GM12873 (cell line): Measurements from ENCODE around the gene SLC16A2.
A peak's percentile ranks its signal among the peaks of the same experiment; 100 is the strongest.

Experiments
- TF ChIP-seq, protein P1 (sequence below): IDR thresholded peaks from 2 replicates; pipeline ENCODE4 v1.5.1; 2012; ENCODE audit warnings: low read depth, mild to moderate bottlenecking, moderate library complexity, low read length, control low read depth; ENCODE audit not compliant: insufficient read depth; ENCODE audit errors: missing control alignments

SLC16A2 gene

GRCh38 chrX:74453178-74453577, 31.9 kb downstream of the SLC16A2 start:
- TF ChIP-seq, protein P1, sequence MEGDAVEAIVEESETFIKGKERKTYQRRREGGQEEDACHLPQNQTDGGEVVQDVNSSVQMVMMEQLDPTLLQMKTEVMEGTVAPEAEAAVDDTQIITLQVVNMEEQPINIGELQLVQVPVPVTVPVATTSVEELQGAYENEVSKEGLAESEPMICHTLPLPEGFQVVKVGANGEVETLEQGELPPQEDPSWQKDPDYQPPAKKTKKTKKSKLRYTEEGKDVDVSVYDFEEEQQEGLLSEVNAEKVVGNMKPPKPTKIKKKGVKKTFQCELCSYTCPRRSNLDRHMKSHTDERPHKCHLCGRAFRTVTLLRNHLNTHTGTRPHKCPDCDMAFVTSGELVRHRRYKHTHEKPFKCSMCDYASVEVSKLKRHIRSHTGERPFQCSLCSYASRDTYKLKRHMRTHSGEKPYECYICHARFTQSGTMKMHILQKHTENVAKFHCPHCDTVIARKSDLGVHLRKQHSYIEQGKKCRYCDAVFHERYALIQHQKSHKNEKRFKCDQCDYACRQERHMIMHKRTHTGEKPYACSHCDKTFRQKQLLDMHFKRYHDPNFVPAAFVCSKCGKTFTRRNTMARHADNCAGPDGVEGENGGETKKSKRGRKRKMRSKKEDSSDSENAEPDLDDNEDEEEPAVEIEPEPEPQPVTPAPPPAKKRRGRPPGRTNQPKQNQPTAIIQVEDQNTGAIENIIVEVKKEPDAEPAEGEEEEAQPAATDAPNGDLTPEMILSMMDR, result no peak

GRCh38 chrX:74458736-74459135, 37.4 kb downstream of the SLC16A2 start:
- TF ChIP-seq, protein P1, result no peak

- TF ChIP-seq, protein P1, result no peak
Observed at GRCh38 chrX:74461384-74461783, 40.1 kb downstream of the SLC16A2 start.

GRCh38 chrX:74464722-74465121, 43.4 kb downstream of the SLC16A2 start:
- TF ChIP-seq, protein P1, result no peak

DNA sequence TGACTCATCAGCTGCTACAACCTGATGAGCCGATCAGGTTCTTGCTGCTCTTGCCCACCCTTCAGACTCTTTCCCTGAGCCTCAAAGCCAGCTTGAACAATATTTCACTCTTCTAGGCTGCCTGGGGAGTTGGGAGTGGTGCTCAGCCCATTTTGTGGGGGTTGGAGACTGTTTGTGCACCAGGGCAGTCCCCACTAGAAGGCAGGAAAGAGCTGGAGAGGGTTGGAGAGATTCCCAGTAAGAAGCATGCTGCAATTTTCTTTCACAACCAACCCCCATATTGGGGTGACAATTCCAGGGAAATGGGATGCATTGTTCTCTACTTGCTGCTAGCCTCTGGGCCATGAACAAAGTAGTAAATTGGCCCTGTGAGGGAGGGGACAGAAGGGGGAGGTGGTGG, 44.1 kb downstream of the SLC16A2 start:
- TF ChIP-seq, protein P1, result no peak

DNA sequence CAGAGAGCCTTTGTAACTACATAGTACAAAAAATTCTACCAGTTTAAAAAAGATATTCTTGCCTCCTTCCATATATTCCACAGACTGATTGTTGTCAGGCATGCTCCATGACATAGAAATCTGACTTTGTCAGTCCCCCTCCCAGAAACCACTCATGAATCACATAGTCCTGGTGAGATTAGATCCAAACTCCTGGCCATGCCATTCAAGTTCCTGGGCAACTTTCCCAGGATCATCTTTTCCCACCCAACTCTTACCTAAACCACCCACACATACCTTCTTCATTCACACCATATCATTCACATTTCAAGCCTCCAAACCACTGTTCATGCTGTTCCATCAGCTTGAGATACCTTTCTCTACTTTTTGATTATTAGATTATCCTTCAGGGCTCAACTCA, 46.4 kb downstream of the SLC16A2 start:
- TF ChIP-seq, protein P1, result no peak

DNA sequence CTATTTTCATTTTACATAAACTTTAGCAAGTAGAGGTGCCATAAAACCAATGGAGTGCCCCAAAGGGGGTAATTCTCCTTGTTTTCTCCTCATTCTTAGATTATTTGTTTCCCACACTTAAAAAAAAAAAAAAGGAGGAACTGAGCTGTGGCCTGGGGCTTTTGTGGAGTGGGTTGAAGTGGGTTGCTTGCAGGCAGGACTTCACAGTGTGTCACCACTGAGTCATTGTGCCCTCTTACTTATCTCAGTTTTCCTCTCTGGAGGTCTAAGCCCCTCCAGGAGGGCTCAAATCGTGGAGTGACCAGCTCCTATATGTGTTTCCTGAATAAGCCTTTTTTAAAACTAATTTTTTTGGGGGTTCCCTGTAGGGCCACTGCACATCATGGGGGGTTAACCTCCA, 69.0 kb downstream of the SLC16A2 start:
- TF ChIP-seq, protein P1, result no peak

DNA sequence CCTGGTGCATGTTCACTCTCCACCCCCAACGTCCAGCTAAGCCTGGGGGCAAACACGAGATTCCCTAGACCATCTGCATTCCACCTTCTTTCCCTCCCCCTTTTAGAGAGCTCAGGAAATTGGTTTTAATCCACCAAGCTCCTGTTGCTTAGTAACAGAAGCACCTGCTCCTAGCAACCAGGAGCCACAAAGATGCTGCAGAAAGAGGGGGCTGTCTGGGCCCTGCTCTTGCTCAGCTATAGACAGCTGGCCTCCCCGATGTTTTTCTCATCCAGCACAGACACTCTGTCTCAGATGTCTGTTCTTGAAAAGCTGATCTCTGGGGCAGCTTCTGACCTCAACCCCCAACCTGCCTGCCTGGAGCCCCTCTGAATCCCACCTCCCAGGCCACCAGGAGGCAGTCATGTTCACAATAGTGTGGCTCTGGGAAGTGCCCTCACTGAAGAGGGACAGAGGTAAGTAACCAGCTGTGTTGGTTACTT, 71.5 kb downstream of the SLC16A2 start:
- TF ChIP-seq, protein P1, result peak; percentile 59
